ENCODE measurements around the gene CHAF1A. TPM values are rescaled to one million over a fixed set of nuclear protein-coding genes. Genes with fewer than 3 reads are reported as not detected.

The CHAF1A gene
- total and polyA plus RNA-seq, 7 experiments from 2014 or later, result 3.2 to 71.2 (median 12.4) TPM

DNA sequence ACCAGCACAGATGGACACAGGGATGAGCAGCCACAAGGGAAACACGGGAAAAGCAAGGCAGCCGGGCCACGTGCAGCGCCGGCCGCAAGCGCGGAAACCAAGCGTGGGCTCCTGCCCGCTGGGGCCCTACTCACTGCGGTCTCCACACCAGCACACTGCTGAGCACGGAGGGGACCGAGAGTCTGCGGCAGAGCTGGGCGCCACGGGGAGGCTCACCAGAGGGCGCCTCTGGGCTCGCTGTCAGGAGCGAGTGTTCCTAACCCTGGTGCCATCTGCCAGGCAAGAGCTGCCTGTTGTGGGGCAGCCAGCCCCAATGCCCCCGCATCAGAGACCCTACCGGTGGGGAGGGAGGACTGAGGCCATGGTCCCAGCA is 32.6 kb upstream of the CHAF1A start:
- Mint-ChIP-seq H3K27ac (peak overlapping the region; percentile 81 to 96 (median 94)), H3K36me3 (peaks cover 0 to 3% (median 0%) of the 10 kb centered on the region in 5 donors), H3K9me3 (no peaks in the 10 kb centered on the region), H3K4me1 (peaks cover 22 to 57% (median 42%) of the 10 kb centered on the region in 7 donors), H3K27me3 (no peaks in the 10 kb centered on the region), H3K4me3 (peak overlapping the region; percentile 87 to 97 (median 94))
- ATAC-seq (peak; percentile 80), DNase-seq (peak; percentile 55 to 80 (median 67))
- ChIA-PET POLR2A (interaction anchor here (0.6 to 2.5 kb wide), 6 partner anchors 10 to 204 kb away, joined by 3 to 29 read pairs (median 5); partner anchors contain the start of genes CHAF1A, MPND, SH3GL1 and YJU2), CTCF (interaction anchor here (0.6 to 1.4 kb wide), 6 partner anchors 24 to 32 kb away, joined by 3 to 11 read pairs (median 4); partner anchors contain the start of genes CHAF1A, MPND and SH3GL1)
- intact Hi-C loops (cut with micrococcal nuclease), result loop anchor here (1.0 to 2.0 kb wide), 6 partner anchors 10 to 103 kb away; partner anchors contain the start of genes MPND (in 2 of the 2) and SH3GL1 (in 2 of the 2)
- Histone ChIP-seq H3K36me3 (ENCODE audit: control insufficient read depth in 2 of 3, insufficient read depth in 3 of 3, low read length in 3 of 3) (peaks cover 0 to 37% (median 5%) of the 10 kb centered on the region in 3 experiments), H3K4me3 (ENCODE audit: low read length) (peak overlapping the region; percentile 76), H3K9me3 (ENCODE audit: control insufficient read depth in 2 of 3, low read length in 3 of 3) (no peaks in the 10 kb centered on the region), H3K27me3 (ENCODE audit: control insufficient read depth in 2 of 2, insufficient read depth in 2 of 2, low read length in 2 of 2) (no peaks in the 10 kb centered on the region), H3K27ac (ENCODE audit: low read depth, low read length) (peak overlapping the region; percentile 68), H3K4me1 (ENCODE audit: control insufficient read depth in 2 of 2, insufficient read depth in 2 of 2, low read length in 2 of 2) (peaks cover 21 to 32% of the 10 kb centered on the region in 2 donors)

DNA sequence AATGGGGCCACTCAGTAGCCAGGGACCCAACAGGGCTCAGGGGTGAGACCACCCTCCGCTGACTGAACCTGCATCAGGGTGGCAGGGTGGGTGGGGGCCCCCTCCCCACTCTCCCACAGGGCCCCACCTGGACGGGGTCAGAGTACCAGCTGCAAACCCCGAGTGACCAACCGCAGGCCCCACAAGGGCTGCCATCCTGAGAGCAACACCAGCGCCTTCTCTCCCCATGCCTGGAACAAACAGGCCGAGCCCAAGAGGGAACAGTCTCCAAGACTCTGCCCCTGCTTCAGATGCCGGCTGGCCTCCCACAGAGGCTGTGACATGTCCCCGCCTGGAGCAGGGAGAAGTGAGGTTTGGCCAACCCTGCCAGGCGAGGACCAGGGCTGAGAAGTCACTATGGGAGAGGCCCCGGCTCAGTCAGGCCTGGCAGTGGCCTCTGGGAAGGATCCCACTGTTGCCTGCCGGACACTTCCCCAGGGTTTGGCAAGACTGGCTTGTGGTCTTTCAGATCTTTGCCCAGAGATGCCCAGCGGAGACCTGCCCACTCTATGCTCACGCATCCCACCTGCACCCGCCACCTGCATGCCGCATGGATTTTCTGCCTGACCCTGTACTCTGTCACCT is 31.9 kb upstream of the CHAF1A start:
- Histone ChIP-seq H3K27ac (ENCODE audit: low read depth, low read length) (peak overlapping the region; percentile 68), H3K9me3 (ENCODE audit: control insufficient read depth in 2 of 3, low read length in 3 of 3) (no peaks in the 10 kb centered on the region), H3K27me3 (ENCODE audit: control insufficient read depth in 2 of 2, insufficient read depth in 2 of 2, low read length in 2 of 2) (no peaks in the 10 kb centered on the region), H3K4me3 (ENCODE audit: low read length) (peak overlapping the region; percentile 76), H3K36me3 (ENCODE audit: control insufficient read depth in 2 of 3, insufficient read depth in 3 of 3, low read length in 3 of 3) (peaks cover 0 to 30% (median 0%) of the 10 kb centered on the region in 3 experiments), H3K4me1 (ENCODE audit: control insufficient read depth in 2 of 2, insufficient read depth in 2 of 2, low read length in 2 of 2) (peaks cover 21 to 34% of the 10 kb centered on the region in 2 donors)
- H3K4me1 Mint-ChIP-seq, result peaks cover 23 to 60% (median 43%) of the 10 kb centered on the region in 7 donors
- intact Hi-C loops (cut with micrococcal nuclease), result loop anchor here in 1 of 2 donors (1.0 kb wide), 1 partner anchor 42 kb away; no protein-coding TSS in a partner anchor
- H3K4me3 Mint-ChIP-seq, result peak overlapping the region; percentile 33 to 97 (median 90)
- H3K9me3 Mint-ChIP-seq, result no peaks in the 10 kb centered on the region
- H3K36me3 Mint-ChIP-seq, result peaks cover 0 to 3% (median 0%) of the 10 kb centered on the region in 5 donors
- DNase-seq (no peak), ATAC-seq (no peak)
- CTCF ChIA-PET, result interaction anchor here (0.5 to 1.4 kb wide), 8 partner anchors 24 to 286 kb away, joined by 3 to 11 read pairs (median 4); partner anchors contain the start of genes CHAF1A, MPND and SH3GL1
- H3K27me3 Mint-ChIP-seq, result no peaks in the 10 kb centered on the region
- POLR2A ChIA-PET, result interaction anchor here (1.0 to 2.5 kb wide), 4 partner anchors 9 to 124 kb away, joined by 4 to 29 read pairs (median 10); partner anchors contain the start of genes CHAF1A, MPND, SH3GL1 and YJU2
- peak overlapping the region; percentile 40 to 95 (median 85) for H3K27ac Mint-ChIP-seq

DNA sequence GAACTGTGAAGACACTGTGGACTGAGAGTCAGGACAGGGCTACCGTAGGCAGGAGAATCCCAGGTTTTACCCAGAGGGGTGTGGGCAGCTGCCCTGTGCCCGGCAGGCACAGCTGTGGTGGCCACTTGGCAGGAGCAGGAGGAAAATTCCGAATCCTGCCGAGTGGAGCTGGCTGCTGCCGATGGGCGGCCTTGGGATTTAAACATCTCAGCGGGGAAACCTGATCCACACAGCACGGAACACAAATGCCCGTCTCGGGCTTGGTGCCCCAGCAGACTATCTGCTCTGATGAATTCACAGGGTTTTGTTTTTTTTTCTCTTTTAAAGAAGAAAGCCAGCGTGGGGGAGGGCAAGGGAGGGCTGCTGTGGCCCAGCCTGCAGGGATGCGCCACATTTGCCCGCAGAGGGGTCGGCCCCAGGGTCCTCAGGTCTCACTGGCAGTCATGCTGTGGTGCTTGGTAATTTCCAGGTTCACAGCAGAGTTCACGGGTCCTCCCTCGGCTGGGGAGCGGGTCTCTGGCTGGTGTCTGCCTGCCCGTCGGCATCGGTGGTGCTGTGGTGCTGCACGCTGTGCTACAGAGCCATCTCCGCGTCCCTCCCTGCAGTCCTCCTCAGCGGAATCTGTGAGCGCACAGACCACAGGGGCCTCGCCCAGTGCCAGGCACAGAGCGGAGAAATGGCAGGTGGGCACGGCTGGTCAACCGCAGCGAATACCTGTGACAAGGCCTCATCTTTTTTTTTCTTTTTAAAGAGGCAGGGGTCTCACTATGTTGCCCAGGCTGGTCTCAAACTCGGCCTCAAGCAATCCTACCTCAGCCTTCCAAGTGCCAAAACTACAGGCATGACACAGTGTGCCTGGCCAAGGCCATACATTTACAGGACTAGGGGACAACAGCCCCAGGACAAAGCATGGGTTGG is 30.9 kb upstream of the CHAF1A start:
- Mint-ChIP-seq H3K27ac (peak overlapping the region; percentile 40 to 95 (median 83)), H3K4me1 (peaks cover 29 to 67% (median 53%) of the 10 kb centered on the region in 7 donors)
- POLR2A ChIA-PET, result interaction anchor here (0.6 to 1.4 kb wide), 3 partner anchors 9 to 33 kb away, joined by 3 read pairs; partner anchors contain the start of gene CHAF1A

DNA sequence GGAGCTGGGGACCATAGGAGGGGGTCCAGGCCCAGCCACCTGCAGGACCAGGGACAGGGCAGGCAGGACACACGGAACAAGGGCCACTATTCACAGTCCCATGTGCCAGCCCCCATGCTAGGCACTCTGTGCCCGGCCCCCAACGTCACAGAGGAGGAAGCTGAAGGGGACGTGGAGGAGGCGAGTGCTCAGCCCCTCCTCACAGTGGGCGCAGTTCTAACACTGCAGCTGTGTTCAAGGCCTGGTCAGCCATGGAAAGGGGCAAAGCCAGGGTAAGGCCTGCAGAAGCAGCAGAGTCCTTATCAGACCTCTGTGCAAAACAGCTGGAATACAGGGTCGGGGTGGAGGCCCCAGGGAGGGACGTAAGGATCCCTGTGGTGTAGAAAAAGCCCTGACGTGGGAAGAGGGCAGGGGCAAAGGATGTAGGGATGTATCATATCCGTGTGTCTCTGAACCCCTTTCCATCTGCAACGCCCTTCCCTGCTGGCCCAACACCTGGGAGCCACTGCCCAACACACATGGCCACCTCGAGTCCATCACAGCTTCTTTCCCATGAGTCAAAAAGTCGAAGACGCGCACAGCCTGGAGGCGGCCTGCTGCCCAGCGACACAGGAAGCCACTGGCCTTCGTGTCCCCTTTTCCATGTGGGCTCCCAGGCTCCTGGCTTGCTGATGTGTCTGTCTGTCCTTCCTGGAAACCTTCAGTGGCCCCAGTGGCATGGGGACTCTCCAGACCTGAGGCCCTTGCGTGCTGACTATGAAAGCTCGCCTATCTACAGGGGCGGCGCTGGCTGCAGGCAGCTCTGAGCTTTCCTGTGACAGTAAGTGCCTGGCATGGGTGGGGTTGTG is 30.1 kb upstream of the CHAF1A start:
- POLR2A ChIA-PET, result interaction anchor here (0.6 to 1.4 kb wide), 4 partner anchors 8 to 34 kb away, joined by 3 read pairs; partner anchors contain the start of genes CHAF1A and SH3GL1
- Histone ChIP-seq H3K27ac (ENCODE audit: low read depth, low read length) (peak overlapping the region; percentile 24), H3K4me3 (ENCODE audit: low read length) (no peak overlapping the region), H3K36me3 (ENCODE audit: control insufficient read depth in 2 of 3, insufficient read depth in 3 of 3, low read length in 3 of 3) (peaks cover 0 to 13% (median 0%) of the 10 kb centered on the region in 3 experiments), H3K4me1 (ENCODE audit: control insufficient read depth in 2 of 2, insufficient read depth in 2 of 2, low read length in 2 of 2) (peaks cover 25 to 41% of the 10 kb centered on the region in 2 donors), H3K9me3 (ENCODE audit: control insufficient read depth in 2 of 3, low read length in 3 of 3) (no peaks in the 10 kb centered on the region), H3K27me3 (ENCODE audit: control insufficient read depth in 2 of 2, insufficient read depth in 2 of 2, low read length in 2 of 2) (no peaks in the 10 kb centered on the region)
- H3K9me3 Mint-ChIP-seq, result peaks cover 0 to 3% (median 0%) of the 10 kb centered on the region in 11 donors
- ATAC-seq (no peak), DNase-seq (no peak)
- H3K36me3 Mint-ChIP-seq, result peaks cover 0 to 3% (median 0%) of the 10 kb centered on the region in 5 donors
- peak overlapping the region in 6 of 9 donors; percentile 19 to 94 (median 59) for H3K27ac Mint-ChIP-seq
- H3K4me3 Mint-ChIP-seq, result no peak overlapping the region
- CTCF ChIA-PET, result no interaction called here
- intact Hi-C loops (cut with micrococcal nuclease), result no loop called here
- peaks cover 36 to 74% (median 61%) of the 10 kb centered on the region in 7 donors for H3K4me1 Mint-ChIP-seq
- no peaks in the 10 kb centered on the region for H3K27me3 Mint-ChIP-seq

More for the DNA sequence above, 30.9 kb upstream of the CHAF1A start:
- Mint-ChIP-seq H3K9me3 (peaks cover 0 to 3% (median 0%) of the 10 kb centered on the region in 11 donors), H3K4me3 (peak overlapping the region in 7 of 10 donors; percentile 37 to 97 (median 87)), H3K27me3 (no peaks in the 10 kb centered on the region), H3K36me3 (peaks cover 0 to 3% (median 0%) of the 10 kb centered on the region in 5 donors)
- peaks cover 0 to 21% (median 0%) of the 10 kb centered on the region in 3 experiments for H3K36me3 ChIP-seq (ENCODE audit: control insufficient read depth in 2 of 3, insufficient read depth in 3 of 3, low read length in 3 of 3)
- CTCF ChIA-PET, result interaction anchor here (1.3 kb wide), 1 partner anchor 50 kb away, joined by 4 read pairs; no protein-coding TSS in a partner anchor
- intact Hi-C loops (cut with micrococcal nuclease), result no loop called here
- DNase-seq (no peak), ATAC-seq (no peak)
- H3K27ac ChIP-seq (ENCODE audit: low read depth, low read length), result peak overlapping the region; percentile 68
- H3K27me3 ChIP-seq (ENCODE audit: control insufficient read depth in 2 of 2, insufficient read depth in 2 of 2, low read length in 2 of 2), result no peaks in the 10 kb centered on the region
- H3K4me3 ChIP-seq (ENCODE audit: low read length), result no peak overlapping the region
- peaks cover 21 to 41% of the 10 kb centered on the region in 2 donors for H3K4me1 ChIP-seq (ENCODE audit: control insufficient read depth in 2 of 2, insufficient read depth in 2 of 2, low read length in 2 of 2)
- no peaks in the 10 kb centered on the region for H3K9me3 ChIP-seq (ENCODE audit: control insufficient read depth in 2 of 3, low read length in 3 of 3)

DNA sequence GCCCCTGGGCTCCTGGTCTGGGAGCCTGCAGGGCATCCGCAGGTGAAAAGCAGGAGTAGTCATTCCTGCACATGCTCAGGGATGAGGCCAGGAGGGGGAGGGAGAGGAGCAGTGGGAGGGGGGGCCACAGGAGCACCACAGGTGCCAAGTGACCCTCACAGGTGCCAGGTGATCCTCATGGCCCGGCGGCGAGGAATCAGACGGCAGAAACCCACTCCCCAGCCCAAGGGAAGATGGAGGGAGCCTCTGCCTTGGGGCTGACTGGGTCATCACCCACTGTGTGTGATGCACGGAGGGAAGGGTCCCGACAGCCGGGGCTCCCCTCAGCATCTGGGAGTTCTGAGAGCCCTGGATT is 29.4 kb upstream of the CHAF1A start:
- ATAC-seq (no peak), DNase-seq (no peak)
- ChIA-PET CTCF (no interaction called here), POLR2A (interaction anchor here (1.2 to 1.4 kb wide), 2 partner anchors 27 to 29 kb away, joined by 3 read pairs; partner anchors contain the start of genes CHAF1A and SH3GL1)
- Histone ChIP-seq H3K4me3 (ENCODE audit: low read length) (no peak overlapping the region), H3K27me3 (ENCODE audit: control insufficient read depth in 2 of 2, insufficient read depth in 2 of 2, low read length in 2 of 2) (no peaks in the 10 kb centered on the region), H3K36me3 (ENCODE audit: control insufficient read depth in 2 of 3, insufficient read depth in 3 of 3, low read length in 3 of 3) (peaks cover 0 to 7% (median 0%) of the 10 kb centered on the region in 3 experiments), H3K9me3 (ENCODE audit: control insufficient read depth in 2 of 3, low read length in 3 of 3) (no peaks in the 10 kb centered on the region), H3K27ac (ENCODE audit: low read depth, low read length) (no peak overlapping the region), H3K4me1 (ENCODE audit: control insufficient read depth in 2 of 2, insufficient read depth in 2 of 2, low read length in 2 of 2) (peaks cover 25 to 41% of the 10 kb centered on the region in 2 donors)
- Mint-ChIP-seq H3K4me3 (no peak overlapping the region), H3K27ac (peak overlapping the region in 3 of 9 donors; percentile 18 to 21 (median 19)), H3K4me1 (peaks cover 31 to 75% (median 58%) of the 10 kb centered on the region in 7 donors), H3K36me3 (peaks cover 0 to 3% (median 0%) of the 10 kb centered on the region in 5 donors), H3K27me3 (no peaks in the 10 kb centered on the region), H3K9me3 (peaks cover 0 to 3% (median 0%) of the 10 kb centered on the region in 11 donors)
- intact Hi-C loops (cut with micrococcal nuclease), result no loop called here
